HG02623 (cell line): ENCODE measurements around the gene ZDHHC17.

Experiments
- ATAC-seq: cut with Tn5 transposase; IDR thresholded peaks from one replicate; pipeline ENCODE4 v1.9.1; 2021; ENCODE audit warnings: moderate library complexity; ENCODE audit not compliant: unreplicated experiment

The ZDHHC17 gene

GRCh38 chr12:76876696-76877229 is 112.8 kb downstream of the ZDHHC17 start:
- ATAC-seq, result no peak

- ATAC-seq, result peak; percentile 27
These were observed 114.4 kb downstream of the ZDHHC17 start for GRCh38 chr12:76878099-76878898.

GRCh38 chr12:76878899-76879709 is 115.2 kb downstream of the ZDHHC17 start, which contains the start of gene CSRP2:
CSRP2 (minus strand) TSS chr12:76879019; CDS start chr12:76866260, 12,759 bp downstream.
- peak; percentile 86 for ATAC-seq

GRCh38 chr12:76879710-76880518 is 116.0 kb downstream of the ZDHHC17 start:
- no peak for ATAC-seq

- no peak for ATAC-seq
These were observed 116.7 kb downstream of the ZDHHC17 start for GRCh38 chr12:76880519-76881023.

- ATAC-seq, result no peak
These were observed 117.2 kb downstream of the ZDHHC17 start for GRCh38 chr12:76881142-76881541.

GRCh38 chr12:76882367-76882766 is 118.5 kb downstream of the ZDHHC17 start:
- no peak for ATAC-seq

GRCh38 chr12:76883151-76883550 is 119.2 kb downstream of the ZDHHC17 start:
- ATAC-seq, result no peak

GRCh38 chr12:76883811-76884210 is 119.9 kb downstream of the ZDHHC17 start:
- no peak for ATAC-seq

- ATAC-seq, result no peak
These were observed 124.9 kb downstream of the ZDHHC17 start for GRCh38 chr12:76888775-76889174.

GRCh38 chr12:76890151-76891143 is 126.5 kb downstream of the ZDHHC17 start:
- no peak for ATAC-seq

GRCh38 chr12:76891609-76892008 is 127.7 kb downstream of the ZDHHC17 start:
- no peak for ATAC-seq

- ATAC-seq, result no peak
These were observed 131.9 kb downstream of the ZDHHC17 start for GRCh38 chr12:76895796-76896195.

GRCh38 chr12:76896274-76896673 is 132.4 kb downstream of the ZDHHC17 start:
- no peak for ATAC-seq

GRCh38 chr12:76898442-76898841 is 134.5 kb downstream of the ZDHHC17 start:
- ATAC-seq, result no peak

- ATAC-seq, result no peak
These were observed 135.6 kb downstream of the ZDHHC17 start for GRCh38 chr12:76899522-76899921.

GRCh38 chr12:76901628-76902380 is 137.9 kb downstream of the ZDHHC17 start:
- ATAC-seq, result no peak
